PC-9 (cell line): ENCODE data around the gene RAD9A. TPM values are rescaled to one million over a fixed set of nuclear protein-coding genes. Genes with fewer than 3 reads are reported as not detected.

Experiments used
- BruUV-seq: library from RNA; stranded (reverse); fragments of 400-500 nt; replicated peaks from 2 replicates; lab custom pipeline; 2021; lab: Mats Ljungman, UMichigan
- CTCF ChIA-PET: fragments of 300-600 bp; sonication (Branson Sonifier 250); formaldehyde crosslinking; loops from one replicate; lab custom pipeline; 2022; ENCODE audit warnings: antibody characterized with exemption; lab: Charles Lee
- POLR2A ChIA-PET: fragments of 300-600 bp; sonication (Branson Sonifier 250); formaldehyde crosslinking; loops from one replicate; lab custom pipeline; 2022; ENCODE audit warnings: antibody characterized with exemption; ENCODE audit not compliant: unreplicated experiment; lab: Charles Lee
- DNase-seq, 2 experiments: peaks; one replicate each; pipeline versions ENCODE4 v3.0.0 to v3.0.0-alpha.2; 2015 to 2022; ENCODE audit warnings: mixed read lengths in 1 of 2
- H2AFZ ChIP-seq: fragments of 200-600 bp; sonication (generic); 2 replicates; pipeline ENCODE4 v1.8.1; 2017; ENCODE audit warnings: antibody characterized with exemption
- H3F3A ChIP-seq: fragments of 200-600 bp; sonication (generic); 2 replicates; pipeline ENCODE4 v1.8.1; 2017; ENCODE audit warnings: antibody characterized with exemption, mild to moderate bottlenecking, low read depth; ENCODE audit not compliant: insufficient read depth
- H3K27ac ChIP-seq: fragments of 200-600 bp; sonication (generic); 2 replicates; pipeline ENCODE4 v1.6.1; 2016; ENCODE audit warnings: mixed run types
- H3K27me3 ChIP-seq: fragments of 200-600 bp; sonication (generic); 2 replicates; pipeline ENCODE4 v1.6.1; 2016; ENCODE audit warnings: low read depth, mixed run types; ENCODE audit not compliant: insufficient read depth
- H3K36me3 ChIP-seq: fragments of 200-600 bp; sonication (generic); 2 replicates; pipeline ENCODE4 v1.6.1; 2016; ENCODE audit warnings: low read depth, mixed run types
- H3K4me1 ChIP-seq: fragments of 200-600 bp; sonication (generic); replicated peaks from 2 replicates; pipeline ENCODE4 v1.6.1; 2016; ENCODE audit warnings: mixed run types; ENCODE audit not compliant: insufficient read depth
- H3K4me2 ChIP-seq: fragments of 200-600 bp; sonication (generic); 2 replicates; pipeline ENCODE4 v1.6.1; 2017; ENCODE audit warnings: mixed run types
- H3K4me3 ChIP-seq: fragments of 200-600 bp; sonication (generic); 2 replicates; pipeline ENCODE4 v1.6.1; 2016; ENCODE audit warnings: mixed run types
- H3K79me2 ChIP-seq: fragments of 200-600 bp; sonication (generic); 2 replicates; pipeline ENCODE4 v1.6.1; 2017; ENCODE audit warnings: low read depth, mixed run types
- H3K9me2 ChIP-seq: fragments of 200-600 bp; sonication (generic); 2 replicates; pipeline ENCODE4 v1.8.1; 2017; ENCODE audit warnings: mild to moderate bottlenecking; ENCODE audit not compliant: insufficient read depth
- H3K9me3 ChIP-seq: fragments of 200-600 bp; sonication (generic); 2 replicates; pipeline ENCODE4 v1.8.1; 2016; ENCODE audit warnings: low read depth; ENCODE audit not compliant: insufficient read depth
- H4K20me1 ChIP-seq: fragments of 200-600 bp; sonication (generic); 2 replicates; pipeline ENCODE4 v1.8.1; 2017; ENCODE audit not compliant: insufficient read depth
- EZH2 ChIP-seq: fragments of 200-600 bp; sonication (generic); IDR thresholded peaks from 2 replicates; pipeline ENCODE4 v1.8.0; 2017; ENCODE audit warnings: antibody characterized with exemption, low read depth
- intact Hi-C: fragments of 100-400 bp; cut with micrococcal nuclease; formaldehyde crosslinking; loops from one replicate; pipeline ENCODE4 v1.10.0; 2022; ENCODE audit not compliant: unreplicated experiment
- total RNA-seq: library from RNA; stranded (reverse); gene quantifications from 2 replicates; pipeline ENCODE4 v1.2.3, GENCODE V29; 2021
- TF ChIP-seq, protein P1 (sequence below): fragments of 200-600 bp; sonication (generic); conservative IDR thresholded peaks from 2 replicates; pipeline ENCODE4 v1.6.1; 2017; ENCODE audit warnings: mixed run types, antibody characterized with exemption, mild to moderate bottlenecking, moderate library complexity

RAD9A gene
- total RNA-seq, 1 experiment from 2014 or later: 62.8 TPM

DNA sequence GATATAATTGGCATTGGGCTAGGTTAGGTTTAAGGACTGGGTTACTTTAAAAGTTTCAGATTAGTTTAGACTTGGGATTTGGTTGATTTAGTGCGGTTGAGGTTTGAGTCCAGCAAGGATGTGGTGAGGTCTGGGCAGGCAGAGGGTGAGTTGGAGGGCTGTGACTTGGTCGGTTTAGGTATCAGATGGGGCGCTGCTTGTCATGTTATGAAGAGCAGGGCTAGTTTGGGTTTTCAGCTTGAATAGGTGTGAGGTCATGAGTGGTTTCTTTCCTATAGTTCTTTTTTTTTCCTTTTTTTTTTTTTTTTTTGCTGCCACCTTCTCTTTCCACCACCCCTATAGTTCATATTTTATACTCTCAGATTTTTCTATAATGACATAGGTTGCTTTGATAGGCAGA lies 23.2 kb upstream of the RAD9A start:
- ChIA-PET POLR2A (no interaction called here), CTCF (no interaction called here)
- Histone ChIP-seq H3K4me3 (no peak overlapping the region), H3K36me3 (peaks cover 19% of the 10 kb centered on the region), H3K4me2 (no peak overlapping the region), H3K27me3 (no peaks in the 10 kb centered on the region), H4K20me1 (peaks cover 60% of the 10 kb centered on the region), H2AFZ (no peak overlapping the region), H3K9me2 (no peaks in the 10 kb centered on the region), H3K79me2 (peaks cover 60% of the 10 kb centered on the region), H3K27ac (no peak overlapping the region), H3K4me1 (peaks cover 12% of the 10 kb centered on the region), H3K9me3 (no peaks in the 10 kb centered on the region), H3F3A (peaks cover 38% of the 10 kb centered on the region; the same call in 1 of the 2 replicates)
- intact Hi-C loops: no loop called here
- BruUV-seq: no TSS peak
- TF ChIP-seq EZH2: no peak
- TF ChIP-seq, protein P1, sequence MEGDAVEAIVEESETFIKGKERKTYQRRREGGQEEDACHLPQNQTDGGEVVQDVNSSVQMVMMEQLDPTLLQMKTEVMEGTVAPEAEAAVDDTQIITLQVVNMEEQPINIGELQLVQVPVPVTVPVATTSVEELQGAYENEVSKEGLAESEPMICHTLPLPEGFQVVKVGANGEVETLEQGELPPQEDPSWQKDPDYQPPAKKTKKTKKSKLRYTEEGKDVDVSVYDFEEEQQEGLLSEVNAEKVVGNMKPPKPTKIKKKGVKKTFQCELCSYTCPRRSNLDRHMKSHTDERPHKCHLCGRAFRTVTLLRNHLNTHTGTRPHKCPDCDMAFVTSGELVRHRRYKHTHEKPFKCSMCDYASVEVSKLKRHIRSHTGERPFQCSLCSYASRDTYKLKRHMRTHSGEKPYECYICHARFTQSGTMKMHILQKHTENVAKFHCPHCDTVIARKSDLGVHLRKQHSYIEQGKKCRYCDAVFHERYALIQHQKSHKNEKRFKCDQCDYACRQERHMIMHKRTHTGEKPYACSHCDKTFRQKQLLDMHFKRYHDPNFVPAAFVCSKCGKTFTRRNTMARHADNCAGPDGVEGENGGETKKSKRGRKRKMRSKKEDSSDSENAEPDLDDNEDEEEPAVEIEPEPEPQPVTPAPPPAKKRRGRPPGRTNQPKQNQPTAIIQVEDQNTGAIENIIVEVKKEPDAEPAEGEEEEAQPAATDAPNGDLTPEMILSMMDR: no peak
- no peak for DNase-seq

GRCh38 chr11:67369275-67369674 lies 22.5 kb upstream of the RAD9A start:
- H3F3A ChIP-seq: peaks cover 36% of the 10 kb centered on the region
- no peak overlapping the region for H3K27ac ChIP-seq
- no peak overlapping the region for H3K4me2 ChIP-seq
- H3K4me1 ChIP-seq: peaks cover 12% of the 10 kb centered on the region
- no peaks in the 10 kb centered on the region for H3K9me2 ChIP-seq
- TF ChIP-seq, protein P1: no peak
- TF ChIP-seq EZH2: no peak
- CTCF ChIA-PET: interaction anchor here (0.6 to 0.7 kb wide), 2 partner anchors 10 to 15 kb away, joined by 5 to 9 read pairs; no protein-coding TSS in a partner anchor
- DNase-seq: no peak
- no peak overlapping the region for H3K4me3 ChIP-seq
- POLR2A ChIA-PET: no interaction called here
- H3K79me2 ChIP-seq: peaks cover 60% of the 10 kb centered on the region
- H3K9me3 ChIP-seq: no peaks in the 10 kb centered on the region
- no TSS peak for BruUV-seq
- intact Hi-C loops: no loop called here
- H4K20me1 ChIP-seq: peaks cover 59% of the 10 kb centered on the region
- no peaks in the 10 kb centered on the region for H3K27me3 ChIP-seq
- no peak overlapping the region for H2AFZ ChIP-seq
- H3K36me3 ChIP-seq: peaks cover 19% of the 10 kb centered on the region

DNA sequence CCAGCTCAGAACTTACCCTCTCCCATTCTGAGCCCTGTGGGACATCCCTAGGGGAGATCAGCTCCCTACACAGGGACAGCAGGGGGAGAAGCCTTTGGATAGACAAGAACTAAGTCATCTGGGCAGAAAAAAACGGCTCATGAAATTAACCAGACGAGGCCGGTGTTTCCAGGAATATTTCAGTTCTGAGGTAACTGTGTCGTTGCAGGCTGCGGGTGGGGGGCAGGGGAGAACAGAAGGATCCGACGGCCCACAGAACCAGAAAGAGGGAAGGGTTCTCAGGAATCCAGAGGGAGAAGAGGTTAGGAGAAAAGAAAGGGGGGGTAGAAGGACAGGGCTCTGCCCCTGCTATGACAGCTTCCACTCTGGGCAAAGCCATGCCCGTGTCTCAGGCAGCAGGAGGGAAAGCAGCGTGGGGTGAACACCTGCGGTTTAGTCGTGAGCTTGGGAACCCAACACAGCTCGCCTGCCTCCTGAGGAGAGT lies 21.9 kb upstream of the RAD9A start:
- no peak overlapping the region for H3K4me3 ChIP-seq
- H3K4me1 ChIP-seq: peaks cover 17% of the 10 kb centered on the region
- ChIA-PET CTCF (interaction anchor here (0.5 to 2.5 kb wide), 7 partner anchors 11 to 194 kb away, joined by 3 to 12 read pairs (median 7); no protein-coding TSS in a partner anchor), POLR2A (no interaction called here)
- H3K9me2 ChIP-seq: no peaks in the 10 kb centered on the region
- H3K4me2 ChIP-seq: no peak overlapping the region
- no peak overlapping the region for H3K27ac ChIP-seq
- TF ChIP-seq EZH2: no peak
- TF ChIP-seq, protein P1: no peak
- peaks cover 53% of the 10 kb centered on the region for H4K20me1 ChIP-seq
- no TSS peak for BruUV-seq
- no peaks in the 10 kb centered on the region for H3K27me3 ChIP-seq
- intact Hi-C loops: loop anchor here (5.0 to 10.0 kb wide), 3 partner anchors 125 to 525 kb away; partner anchors contain the start of genes CDK2AP2, PITPNM1 and RCE1
- H3K9me3 ChIP-seq: no peaks in the 10 kb centered on the region
- H3F3A ChIP-seq: peaks cover 35% of the 10 kb centered on the region
- no peak for DNase-seq
- H2AFZ ChIP-seq: no peak overlapping the region
- H3K79me2 ChIP-seq: peaks cover 60% of the 10 kb centered on the region
- peaks cover 15% of the 10 kb centered on the region for H3K36me3 ChIP-seq
